ENCODE measurements around the gene DIP2B.

The DIP2B gene

DNA sequence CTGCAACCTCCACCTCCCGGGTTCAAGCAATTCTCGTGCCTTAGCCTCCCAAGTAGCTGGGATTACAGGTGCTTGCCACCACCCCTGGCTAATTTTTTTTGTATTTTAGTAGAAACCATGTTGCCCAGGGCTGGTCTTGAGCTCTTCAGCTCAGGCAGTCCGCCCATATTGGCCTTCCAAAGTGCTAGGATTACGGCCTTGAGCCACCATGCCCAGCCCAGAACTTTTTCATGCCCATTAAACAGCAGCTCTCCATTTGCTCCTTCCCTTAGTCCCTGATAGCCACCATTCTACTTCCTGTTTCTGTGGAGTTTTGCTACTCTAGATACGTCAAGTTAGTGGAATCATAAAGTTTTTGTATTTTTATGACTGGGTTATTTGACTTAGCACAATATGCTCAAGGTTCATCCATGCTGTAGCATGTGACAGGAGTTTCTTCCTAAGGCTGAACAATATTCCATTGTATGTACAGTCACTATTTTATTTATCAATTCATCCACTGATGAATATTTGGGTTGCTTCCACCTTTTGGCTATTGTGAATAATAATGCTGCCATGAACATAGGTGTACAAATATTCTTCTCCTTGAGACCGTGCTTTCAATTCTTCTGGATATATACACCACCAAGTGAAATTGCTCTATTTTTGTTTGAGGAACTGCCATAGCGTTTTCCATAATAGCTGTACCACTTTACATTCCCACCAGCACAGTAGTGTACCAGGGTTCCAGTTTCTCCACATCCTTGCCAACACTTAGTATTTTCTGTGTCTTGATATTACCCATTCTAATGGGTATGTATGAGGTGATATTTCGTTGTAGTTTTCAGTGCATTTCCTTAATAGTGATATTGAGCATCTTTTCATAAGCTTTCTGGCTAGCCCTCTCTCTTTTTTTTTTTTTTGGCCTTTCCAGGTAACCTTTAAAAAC is 274.1 kb downstream of the DIP2B start:
- no peak for DNase-seq

DNA sequence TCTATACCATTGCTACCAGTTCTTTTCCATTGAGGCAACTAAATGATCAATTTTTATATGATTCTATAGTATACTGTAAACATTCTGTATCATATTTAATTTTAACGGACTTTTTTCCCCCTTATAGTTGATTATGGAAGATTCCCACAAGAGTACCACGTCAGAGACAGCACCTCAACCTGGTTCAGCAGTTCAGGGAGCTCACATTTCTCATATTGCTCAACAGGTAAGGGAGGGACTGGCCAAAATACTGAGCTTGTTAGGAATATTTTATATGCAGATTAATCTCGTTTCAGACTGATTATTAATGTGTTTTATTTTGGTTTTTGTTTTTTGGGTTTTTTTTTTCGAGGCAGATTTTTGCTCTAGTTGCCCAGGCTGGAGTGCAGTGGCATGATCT is 275.2 kb downstream of the DIP2B start:
- DNase-seq = no peak

DNA sequence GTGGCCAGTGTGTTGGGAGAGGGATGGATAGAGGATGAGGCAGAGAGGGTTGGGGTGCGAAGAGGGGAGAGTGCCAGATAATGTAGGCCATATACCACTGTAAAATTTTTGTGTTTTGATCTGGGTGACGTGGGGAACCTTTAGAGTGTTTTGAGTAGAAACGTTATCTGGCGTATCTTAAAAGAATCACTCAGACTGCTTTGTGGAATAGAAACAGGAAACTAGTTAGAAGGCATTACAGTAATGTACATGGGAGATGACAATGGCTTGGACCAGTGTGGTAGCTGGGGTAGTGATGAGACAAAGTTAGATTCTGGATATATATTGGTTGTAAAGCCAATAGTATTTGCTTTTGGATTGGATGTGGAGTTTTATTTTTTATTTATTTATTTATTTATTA is 279.7 kb downstream of the DIP2B start:
- DNase-seq = no peak

DNA sequence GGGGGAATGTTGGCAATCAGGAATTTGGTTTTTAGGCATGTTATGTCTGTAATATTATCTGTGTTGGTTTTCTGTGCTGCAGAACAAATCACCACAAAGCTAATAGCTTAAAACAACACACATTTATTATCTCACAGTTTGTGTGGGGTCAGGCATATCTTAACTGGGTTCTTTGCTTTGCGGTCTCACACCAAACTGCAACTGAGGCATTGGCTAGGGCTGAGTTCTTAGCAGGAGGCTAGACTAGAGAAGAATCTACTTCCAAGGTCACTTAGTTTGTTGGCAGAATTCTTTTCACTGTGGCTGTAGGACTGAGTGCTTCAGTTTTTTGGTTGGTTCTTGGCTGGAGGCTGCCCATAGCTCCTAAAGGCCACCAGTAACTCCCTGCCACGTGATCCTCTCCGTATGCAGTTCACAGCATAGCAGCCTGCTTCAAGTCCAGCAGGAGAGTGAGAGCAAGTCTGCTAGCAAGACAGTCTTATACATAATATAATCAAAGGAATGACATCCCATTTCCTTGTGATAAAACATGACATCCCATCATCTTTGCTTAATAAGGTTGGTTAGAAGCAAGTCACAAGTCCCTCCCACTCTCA is 280.7 kb downstream of the DIP2B start:
- peak in 1 of 2 experiments; percentile 28 for DNase-seq

DNA sequence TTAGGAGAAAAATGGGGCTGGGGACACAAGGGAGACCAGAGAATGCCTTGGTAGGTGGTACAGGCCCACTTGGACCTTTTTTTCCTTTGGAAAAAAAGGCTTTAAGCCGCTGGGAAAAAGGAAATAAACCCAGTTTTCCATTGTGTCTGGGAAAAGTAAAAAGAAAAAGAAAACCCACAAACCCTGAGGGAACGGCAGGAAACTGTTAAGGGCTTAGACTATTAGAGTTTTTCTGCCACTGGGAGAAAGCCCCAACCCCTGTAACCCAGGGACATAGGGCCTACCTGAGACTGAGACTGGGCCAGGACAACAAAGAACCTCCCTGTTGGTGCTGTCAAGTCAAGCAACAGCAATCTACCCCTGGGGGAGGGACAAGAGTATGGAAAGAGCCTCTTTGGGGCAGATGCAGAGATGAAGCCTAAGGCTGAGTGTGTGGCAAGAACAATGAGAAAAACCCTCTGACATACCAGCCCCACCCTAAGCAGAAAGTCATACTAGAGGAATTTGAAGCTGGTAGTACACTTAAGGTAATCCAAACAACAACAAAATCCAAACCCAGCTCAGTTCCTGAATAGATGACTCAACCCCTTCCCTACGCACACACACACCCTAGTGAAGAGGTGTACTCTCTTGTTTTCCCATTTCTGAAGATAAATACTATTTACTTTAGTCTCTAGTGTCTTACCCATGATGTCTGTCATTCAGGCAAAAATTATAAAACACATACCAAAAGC is 281.9 kb downstream of the DIP2B start:
- peak; percentile 93 to 100 for DNase-seq

DNA sequence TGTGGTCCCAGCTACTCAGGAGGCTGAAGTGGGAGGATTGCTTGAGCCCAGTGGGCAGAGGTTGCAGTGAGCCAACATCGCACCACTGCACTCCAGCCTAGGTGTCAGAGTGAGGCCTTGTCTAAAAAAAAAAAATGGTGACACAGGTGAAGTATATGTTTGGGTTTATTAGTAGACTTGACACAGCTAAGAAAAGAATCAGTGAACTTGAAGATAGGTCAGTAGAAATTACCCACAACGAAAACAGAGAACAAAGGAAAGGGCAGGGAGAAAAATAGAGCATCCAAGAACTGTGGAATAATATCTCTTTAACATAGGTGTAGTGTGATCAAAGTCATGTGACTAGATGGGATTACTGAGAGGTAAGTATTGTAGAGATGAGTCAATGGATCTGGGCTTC is 282.8 kb downstream of the DIP2B start:
- no peak for DNase-seq

DNA sequence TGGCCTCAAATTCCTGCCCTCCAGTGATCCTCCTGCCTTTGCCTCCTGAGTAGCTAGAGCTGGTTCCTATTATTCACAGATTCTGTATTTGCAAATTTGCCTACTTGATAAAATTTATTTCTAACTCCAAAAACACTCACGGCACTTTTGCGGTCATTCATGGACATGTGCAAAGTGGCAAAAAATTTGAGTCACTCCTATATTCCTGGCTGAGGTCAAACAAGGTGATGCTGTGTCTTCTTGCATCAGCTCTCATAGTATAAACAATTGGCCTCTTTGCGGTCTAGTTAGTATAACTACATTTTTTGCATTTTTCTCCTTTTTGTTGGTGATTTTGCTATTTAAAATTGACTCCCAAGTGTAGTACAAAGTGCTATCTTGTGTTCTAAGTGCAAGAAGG is 283.8 kb downstream of the DIP2B start:
- peak in 1 of 2 experiments; percentile 53 for DNase-seq

DNA sequence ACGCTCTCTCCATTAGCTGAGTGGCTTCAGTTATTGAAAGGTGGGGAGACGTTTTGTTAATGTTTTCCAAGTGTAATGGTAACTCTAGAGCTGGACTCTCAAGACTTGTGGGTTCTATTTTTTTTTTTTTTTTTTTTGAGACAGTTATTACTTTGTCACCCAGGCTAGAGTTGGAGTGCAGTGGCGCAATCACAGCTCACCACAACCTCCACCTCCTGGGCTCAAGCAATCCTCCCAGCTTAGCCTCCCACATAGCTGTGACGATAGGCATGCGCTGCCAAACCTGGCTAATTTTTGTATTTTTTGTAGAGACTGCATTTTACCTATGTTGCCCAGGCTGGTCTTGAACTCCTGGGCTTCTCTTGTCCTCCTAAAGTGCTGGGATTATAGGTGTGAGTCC is 285.3 kb downstream of the DIP2B start:
- no peak for DNase-seq

Data from SW 1271 (cell line).